ENCODE data around the gene RAD51B. TPM values are rescaled to one million over a fixed set of nuclear protein-coding genes. Genes with fewer than 3 reads are reported as not detected.

The RAD51B gene
- total and polyA plus RNA-seq, 9 of the 15 experiments (the other 6 are each of a cell fraction or from before 2014, with no cell fraction given), result 8.5 to 17.3 (median 11.3) TPM

DNA sequence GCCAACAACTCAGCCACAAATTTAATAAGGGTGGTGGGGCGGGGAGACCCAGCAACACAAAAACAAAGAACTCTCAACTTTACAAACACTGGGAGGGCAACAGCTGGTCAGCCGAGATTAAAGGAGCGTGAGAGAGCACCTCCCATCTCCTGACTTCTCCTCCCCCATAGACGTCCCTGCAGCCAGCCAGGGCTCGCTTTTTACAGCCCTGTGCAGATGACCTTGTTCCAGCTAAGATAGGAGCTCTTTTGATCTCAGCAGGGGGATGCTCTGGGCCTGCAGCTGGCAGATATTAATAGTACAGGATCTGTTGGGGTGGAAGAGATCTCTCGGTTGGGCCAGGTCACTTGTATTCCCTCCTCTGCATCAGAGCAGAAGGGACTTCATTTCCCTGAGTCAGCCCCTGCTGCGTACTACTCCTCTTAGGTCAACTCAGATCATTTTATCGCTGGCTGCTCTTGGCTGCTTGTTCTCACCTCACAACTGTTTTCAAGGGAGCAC is 475.8 kb downstream of the RAD51B start (continued):
- TF ChIP-seq NR4A1 (CRISPR knock-in tag; IDR thresholded peaks at IDR 0.05) (no peak), NR4A1 (tag; IDR thresholded peaks at IDR 0.05) (peak; percentile 65; the same call in 1 of the 2 replicates), PHF20 (IDR thresholded peaks at IDR 0.05; ENCODE audit: partially characterized antibody) (no peak), ZNF324 (CRISPR knock-in tag; IDR thresholded peaks at IDR 0.05) (no peak), ZSCAN29 (IDR thresholded peaks at IDR 0.05) (no peak), NR2C1 (IDR thresholded peaks at IDR 0.05) (peak; percentile 67), NR2C1 (tag; IDR thresholded peaks at IDR 0.05) (peak; percentile 68), SP1 (CRISPR knock-in tag; IDR thresholded peaks at IDR 0.05) (peak; percentile 33; the same call in 1 of the 2 replicates), THRAP3 (IDR thresholded peaks at IDR 0.05; ENCODE audit: borderline replicate concordance) (no peak), ZNF311 (CRISPR knock-in tag; IDR thresholded peaks at IDR 0.05) (no peak), XRCC5 (IDR thresholded peaks at IDR 0.05; ENCODE audit: low read depth, low read length) (peak; percentile 76; the same call in 1 of the 2 replicates), HCFC1 (IDR thresholded peaks at IDR 0.05; ENCODE audit: low read depth, low read length) (no peak), ZNF431 (CRISPR knock-in tag; IDR thresholded peaks at IDR 0.05) (no peak), HNRNPK (IDR thresholded peaks at IDR 0.05; ENCODE audit: low read depth, low read length, poor library complexity, severe bottlenecking) (no peak), PYGO2 (tag; IDR thresholded peaks at IDR 0.05) (peak; percentile 23; the same call in 1 of the 2 replicates), ZNF583 (CRISPR knock-in tag; IDR thresholded peaks at IDR 0.05) (peak; percentile 80), PHF21A (IDR thresholded peaks at IDR 0.05; ENCODE audit: borderline replicate concordance, low read depth) (0 out of 2 replicates have a peak, but pooled peaks have one; percentile 64), MEF2D (tag; conservative IDR thresholded peaks at IDR 0.05; ENCODE audit: low read depth) (peak; percentile 98)
- TF ChIP-seq, protein P1, sequence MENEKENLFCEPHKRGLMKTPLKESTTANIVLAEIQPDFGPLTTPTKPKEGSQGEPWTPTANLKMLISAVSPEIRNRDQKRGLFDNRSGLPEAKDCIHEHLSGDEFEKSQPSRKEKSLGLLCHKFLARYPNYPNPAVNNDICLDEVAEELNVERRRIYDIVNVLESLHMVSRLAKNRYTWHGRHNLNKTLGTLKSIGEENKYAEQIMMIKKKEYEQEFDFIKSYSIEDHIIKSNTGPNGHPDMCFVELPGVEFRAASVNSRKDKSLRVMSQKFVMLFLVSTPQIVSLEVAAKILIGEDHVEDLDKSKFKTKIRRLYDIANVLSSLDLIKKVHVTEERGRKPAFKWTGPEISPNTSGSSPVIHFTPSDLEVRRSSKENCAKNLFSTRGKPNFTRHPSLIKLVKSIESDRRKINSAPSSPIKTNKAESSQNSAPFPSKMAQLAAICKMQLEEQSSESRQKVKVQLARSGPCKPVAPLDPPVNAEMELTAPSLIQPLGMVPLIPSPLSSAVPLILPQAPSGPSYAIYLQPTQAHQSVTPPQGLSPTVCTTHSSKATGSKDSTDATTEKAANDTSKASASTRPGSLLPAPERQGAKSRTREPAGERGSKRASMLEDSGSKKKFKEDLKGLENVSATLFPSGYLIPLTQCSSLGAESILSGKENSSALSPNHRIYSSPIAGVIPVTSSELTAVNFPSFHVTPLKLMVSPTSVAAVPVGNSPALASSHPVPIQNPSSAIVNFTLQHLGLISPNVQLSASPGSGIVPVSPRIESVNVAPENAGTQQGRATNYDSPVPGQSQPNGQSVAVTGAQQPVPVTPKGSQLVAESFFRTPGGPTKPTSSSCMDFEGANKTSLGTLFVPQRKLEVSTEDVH (IDR thresholded peaks at IDR 0.05; ENCODE audit: low read depth, partially characterized antibody), result peak; percentile 37
- TF ChIP-seq, protein P2, sequence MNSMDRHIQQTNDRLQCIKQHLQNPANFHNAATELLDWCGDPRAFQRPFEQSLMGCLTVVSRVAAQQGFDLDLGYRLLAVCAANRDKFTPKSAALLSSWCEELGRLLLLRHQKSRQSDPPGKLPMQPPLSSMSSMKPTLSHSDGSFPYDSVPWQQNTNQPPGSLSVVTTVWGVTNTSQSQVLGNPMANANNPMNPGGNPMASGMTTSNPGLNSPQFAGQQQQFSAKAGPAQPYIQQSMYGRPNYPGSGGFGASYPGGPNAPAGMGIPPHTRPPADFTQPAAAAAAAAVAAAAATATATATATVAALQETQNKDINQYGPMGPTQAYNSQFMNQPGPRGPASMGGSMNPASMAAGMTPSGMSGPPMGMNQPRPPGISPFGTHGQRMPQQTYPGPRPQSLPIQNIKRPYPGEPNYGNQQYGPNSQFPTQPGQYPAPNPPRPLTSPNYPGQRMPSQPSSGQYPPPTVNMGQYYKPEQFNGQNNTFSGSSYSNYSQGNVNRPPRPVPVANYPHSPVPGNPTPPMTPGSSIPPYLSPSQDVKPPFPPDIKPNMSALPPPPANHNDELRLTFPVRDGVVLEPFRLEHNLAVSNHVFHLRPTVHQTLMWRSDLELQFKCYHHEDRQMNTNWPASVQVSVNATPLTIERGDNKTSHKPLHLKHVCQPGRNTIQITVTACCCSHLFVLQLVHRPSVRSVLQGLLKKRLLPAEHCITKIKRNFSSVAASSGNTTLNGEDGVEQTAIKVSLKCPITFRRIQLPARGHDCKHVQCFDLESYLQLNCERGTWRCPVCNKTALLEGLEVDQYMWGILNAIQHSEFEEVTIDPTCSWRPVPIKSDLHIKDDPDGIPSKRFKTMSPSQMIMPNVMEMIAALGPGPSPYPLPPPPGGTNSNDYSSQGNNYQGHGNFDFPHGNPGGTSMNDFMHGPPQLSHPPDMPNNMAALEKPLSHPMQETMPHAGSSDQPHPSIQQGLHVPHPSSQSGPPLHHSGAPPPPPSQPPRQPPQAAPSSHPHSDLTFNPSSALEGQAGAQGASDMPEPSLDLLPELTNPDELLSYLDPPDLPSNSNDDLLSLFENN (IDR thresholded peaks at IDR 0.05; ENCODE audit: low read depth in 2 of 2, low read length in 2 of 2), result peak in 1 of 2 experiments; percentile 89; a peak in 2 of 4 replicates
- TF ChIP-seq, protein P3, sequence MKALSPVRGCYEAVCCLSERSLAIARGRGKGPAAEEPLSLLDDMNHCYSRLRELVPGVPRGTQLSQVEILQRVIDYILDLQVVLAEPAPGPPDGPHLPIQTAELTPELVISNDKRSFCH (CRISPR knock-in tag; IDR thresholded peaks at IDR 0.05), result no peak
- TF ChIP-seq, protein P3 (tag; IDR thresholded peaks at IDR 0.05), result peak; percentile 71

Data from K562 (cell line).